Bronchial epithelial cell (primary cell): ENCODE measurements around the gene PARN. TPM values are rescaled to one million over a fixed set of nuclear protein-coding genes. Genes with fewer than 3 reads are reported as not detected.

Experiments used
- DNase-seq: peaks from one replicate; pipeline ENCODE4 v3.0.0-alpha.2; 2010; ENCODE audit warnings: low read depth
- FAIRE-seq: peaks from 2 replicates; lab custom pipeline; 2011; peaks lifted over from hg19 to GRCh38; lab: Jason Lieb, UNC
- H3K27me3 ChIP-seq: 2 replicates; pipeline ENCODE4 v1.5.1; 2011; ENCODE audit warnings: low read length; ENCODE audit not compliant: control insufficient read depth, insufficient read depth
- H3K36me3 ChIP-seq: 2 replicates; pipeline ENCODE4 v1.5.1; 2011; ENCODE audit warnings: low read length; ENCODE audit not compliant: control insufficient read depth, insufficient read depth
- H3K4me3 ChIP-seq: 2 replicates; pipeline ENCODE4 v1.5.1; 2011; ENCODE audit warnings: mild to moderate bottlenecking, low read depth, low read length, control low read depth
- total RNA-seq: library from RNA; depleted of rRNA; stranded (reverse); fragments of >200 nt; gene quantifications from 2 replicates; pipeline ENCODE4 v1.2.1, GENCODE V29; 2014
- TF ChIP-seq, protein P1 (sequence below): IDR thresholded peaks from 2 replicates; pipeline ENCODE4 v1.5.1; 2011; ENCODE audit warnings: mild to moderate bottlenecking, moderate library complexity, low read length, control low read depth, inconsistent platforms; ENCODE audit not compliant: insufficient read depth, severe bottlenecking

Gene PARN
- total RNA-seq, 1 donor from 2014 or later: 18.7 TPM

DNA sequence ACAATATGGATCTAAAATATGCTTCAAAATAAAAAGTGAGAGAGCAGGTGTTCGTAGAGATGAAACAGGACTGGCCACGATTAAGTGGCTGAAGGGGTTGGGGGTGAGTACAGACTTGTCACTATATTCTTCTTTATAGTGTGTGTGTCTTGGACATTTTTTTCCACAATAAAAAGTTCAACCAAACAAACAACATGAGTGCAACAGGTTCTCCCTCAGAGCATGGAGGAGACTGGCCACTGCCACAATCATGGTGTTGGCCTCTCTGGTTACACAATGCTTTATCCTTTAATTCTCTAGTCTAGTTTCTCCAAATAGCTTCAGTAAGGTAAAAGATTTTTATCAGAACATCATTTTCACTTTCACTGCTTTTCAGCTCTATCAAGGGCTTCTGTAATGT, 109.3 kb downstream of the PARN start:
- Histone ChIP-seq H3K4me3 (no peak overlapping the region), H3K36me3 (no peaks in the 10 kb centered on the region), H3K27me3 (no peaks in the 10 kb centered on the region)
- FAIRE-seq: no peak
- TF ChIP-seq, protein P1, sequence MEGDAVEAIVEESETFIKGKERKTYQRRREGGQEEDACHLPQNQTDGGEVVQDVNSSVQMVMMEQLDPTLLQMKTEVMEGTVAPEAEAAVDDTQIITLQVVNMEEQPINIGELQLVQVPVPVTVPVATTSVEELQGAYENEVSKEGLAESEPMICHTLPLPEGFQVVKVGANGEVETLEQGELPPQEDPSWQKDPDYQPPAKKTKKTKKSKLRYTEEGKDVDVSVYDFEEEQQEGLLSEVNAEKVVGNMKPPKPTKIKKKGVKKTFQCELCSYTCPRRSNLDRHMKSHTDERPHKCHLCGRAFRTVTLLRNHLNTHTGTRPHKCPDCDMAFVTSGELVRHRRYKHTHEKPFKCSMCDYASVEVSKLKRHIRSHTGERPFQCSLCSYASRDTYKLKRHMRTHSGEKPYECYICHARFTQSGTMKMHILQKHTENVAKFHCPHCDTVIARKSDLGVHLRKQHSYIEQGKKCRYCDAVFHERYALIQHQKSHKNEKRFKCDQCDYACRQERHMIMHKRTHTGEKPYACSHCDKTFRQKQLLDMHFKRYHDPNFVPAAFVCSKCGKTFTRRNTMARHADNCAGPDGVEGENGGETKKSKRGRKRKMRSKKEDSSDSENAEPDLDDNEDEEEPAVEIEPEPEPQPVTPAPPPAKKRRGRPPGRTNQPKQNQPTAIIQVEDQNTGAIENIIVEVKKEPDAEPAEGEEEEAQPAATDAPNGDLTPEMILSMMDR: no peak
- no peak for DNase-seq

GRCh38 chr16:14514967-14515366, 115.1 kb downstream of the PARN start:
- Histone ChIP-seq H3K4me3 (no peak overlapping the region), H3K27me3 (no peaks in the 10 kb centered on the region), H3K36me3 (no peaks in the 10 kb centered on the region)
- DNase-seq: no peak
- TF ChIP-seq, protein P1: no peak
- no peak for FAIRE-seq

DNA sequence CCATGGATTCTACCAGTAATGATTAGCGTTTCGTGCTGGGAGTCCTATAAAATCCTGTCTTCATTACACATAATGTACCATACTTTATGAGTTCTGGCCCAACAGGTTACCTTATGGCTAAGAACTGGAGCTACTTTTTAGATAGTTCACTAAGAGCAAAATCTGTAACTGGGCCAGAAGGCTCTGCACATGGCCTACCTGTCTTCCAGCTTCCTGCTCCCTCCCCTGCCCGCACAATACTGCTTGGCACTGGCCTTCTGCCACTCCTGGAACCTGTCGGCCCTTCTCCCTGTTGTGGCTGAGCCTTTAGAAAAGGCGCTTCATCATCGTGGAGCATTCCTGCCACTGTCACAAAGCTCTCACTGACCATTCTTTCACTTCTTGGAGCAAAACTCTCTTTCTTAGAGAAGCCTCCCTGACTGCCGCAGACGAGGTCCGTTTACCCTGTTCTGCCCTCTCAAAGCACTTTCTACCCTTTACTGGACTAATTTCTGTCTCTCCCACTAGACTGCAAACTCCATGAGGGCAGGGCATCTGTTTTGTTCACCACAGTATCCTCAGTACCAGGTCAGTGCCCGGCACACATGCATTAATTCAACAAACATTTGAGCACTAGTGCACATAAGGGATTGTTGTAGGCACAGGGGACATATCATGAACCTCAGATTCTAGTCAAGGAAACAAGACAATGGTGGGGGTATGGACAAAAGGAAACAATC, 116.5 kb downstream of the PARN start:
- TF ChIP-seq, protein P1: no peak
- FAIRE-seq (no peak), DNase-seq (no peak)

GRCh38 chr16:14511800-14512135, 118.3 kb downstream of the PARN start:
- no peak for FAIRE-seq
- no peaks in the 10 kb centered on the region for H3K36me3 ChIP-seq
- DNase-seq: peak; percentile 39
- no peak overlapping the region for H3K4me3 ChIP-seq
- H3K27me3 ChIP-seq: no peaks in the 10 kb centered on the region
- TF ChIP-seq, protein P1: no peak

More for the DNA sequence above, 116.5 kb downstream of the PARN start:
- H3K27me3 ChIP-seq: no peaks in the 10 kb centered on the region
- H3K4me3 ChIP-seq: no peak overlapping the region
- H3K36me3 ChIP-seq: no peaks in the 10 kb centered on the region

DNA sequence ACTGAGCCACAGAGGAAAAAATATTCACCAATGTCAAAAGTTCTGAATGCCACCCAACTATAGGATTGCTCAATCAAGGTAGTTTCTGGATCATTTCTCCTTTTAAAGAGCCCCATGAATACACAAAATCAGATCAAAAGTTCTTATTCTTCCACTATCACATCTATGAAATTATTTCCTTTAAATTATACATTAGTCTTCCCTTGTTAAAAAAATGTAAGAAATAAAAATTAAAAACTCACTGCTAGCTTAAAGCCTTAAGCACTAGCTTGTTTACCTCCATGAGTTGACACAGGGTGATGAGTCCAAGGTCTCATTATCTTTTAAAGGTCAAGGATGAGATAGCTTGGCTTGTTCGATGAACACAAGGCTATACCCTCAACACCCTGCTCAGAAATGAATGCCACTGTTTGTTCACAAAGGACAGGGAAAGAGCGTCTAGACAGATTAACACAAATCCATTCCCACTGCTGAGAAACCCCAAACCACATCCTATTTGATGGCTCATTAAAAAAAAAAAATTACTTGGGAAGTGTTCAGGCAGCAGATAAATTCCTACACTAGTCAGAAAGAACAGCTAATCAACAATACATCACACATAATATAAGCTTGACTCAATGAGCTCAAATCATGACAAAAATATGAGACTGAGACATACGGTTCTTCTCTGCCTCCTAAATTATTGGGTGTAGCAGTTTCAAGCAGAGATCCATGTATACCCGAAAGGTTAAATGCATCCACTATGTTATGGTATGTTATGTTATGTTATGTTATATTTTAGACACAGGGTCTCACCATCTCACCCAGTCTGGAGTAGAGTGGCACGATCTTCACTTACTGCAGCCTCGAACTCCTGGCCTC, 118.9 kb downstream of the PARN start:
- TF ChIP-seq, protein P1: no peak
- peak; percentile 96 for DNase-seq

More for the DNA sequence above, 118.9 kb downstream of the PARN start:
- Histone ChIP-seq H3K4me3 (no peak overlapping the region), H3K27me3 (no peaks in the 10 kb centered on the region), H3K36me3 (no peaks in the 10 kb centered on the region)
- FAIRE-seq: no peak
